ENCODE measurements around the gene RASA3. TPM values are rescaled to one million over a fixed set of nuclear protein-coding genes. Genes with fewer than 3 reads are reported as not detected.
A peak's percentile ranks its signal among the peaks of the same experiment; 100 is the strongest.
"Not testable (repeated sequence)": the region's sequence is repeated elsewhere in the genome, so short reads cannot be mapped to it uniquely, and the experiment has no call there.

Gene RASA3
- total RNA-seq, 1 donor from 2014 or later: 11.2 TPM

GRCh38 chr13:114079601-114080536 is 52.6 kb downstream of the RASA3 start:
- DNase-seq (peak; percentile 46), ATAC-seq (ENCODE audit: poor library complexity) (no peak)
- intact Hi-C loops (cut with DNase I): no loop called here

DNA sequence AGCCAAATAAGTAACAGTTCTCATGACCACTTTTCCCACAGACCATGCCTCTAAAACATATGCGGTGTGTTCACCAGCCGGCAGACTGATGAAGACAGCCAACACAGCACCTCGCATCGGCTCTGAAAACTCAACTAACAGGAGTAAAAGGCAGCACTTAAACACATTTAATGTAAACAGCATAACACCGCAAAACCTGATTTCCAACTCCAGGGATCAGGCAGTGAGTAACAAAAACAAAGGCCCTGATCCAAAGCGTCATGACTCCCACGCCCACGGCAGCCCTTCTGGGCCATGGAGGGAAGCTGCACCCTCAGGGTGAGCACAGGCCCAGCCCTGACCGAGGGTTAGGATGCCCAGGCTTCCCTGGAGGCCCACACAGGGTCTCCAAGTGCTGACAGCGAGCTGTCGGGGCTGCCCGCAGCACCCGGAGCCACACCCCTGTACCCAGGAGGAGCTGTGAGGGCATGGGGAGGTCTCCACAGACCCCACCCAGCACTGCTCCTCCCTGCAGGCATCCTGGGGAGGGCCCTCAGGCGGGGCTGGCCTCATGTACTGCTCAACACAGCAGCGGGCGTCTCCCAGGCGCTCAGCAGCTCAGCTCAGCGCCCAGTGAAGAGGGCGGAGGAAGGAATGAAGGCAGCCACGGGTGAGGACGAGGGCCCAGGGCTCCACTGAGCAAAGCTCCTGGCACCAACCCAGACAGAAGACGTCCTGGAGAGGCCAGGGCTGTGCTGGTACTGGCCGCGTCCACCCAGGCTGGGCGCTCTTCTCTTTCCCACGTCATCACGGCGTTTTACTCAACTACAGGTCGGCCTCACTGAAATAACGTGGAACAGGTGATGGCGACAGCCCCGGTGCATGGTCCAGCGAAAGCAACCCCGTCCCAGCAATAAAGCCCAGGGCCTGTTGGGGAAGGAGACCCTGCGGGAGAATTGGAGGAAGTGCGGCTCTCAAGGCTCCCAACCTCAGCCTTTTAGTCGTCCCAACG is 53.7 kb downstream of the RASA3 start:
- DNase-seq (peak; percentile 75), ATAC-seq (ENCODE audit: poor library complexity) (peak; percentile 84)
- intact Hi-C loops (cut with DNase I): no loop called here

DNA sequence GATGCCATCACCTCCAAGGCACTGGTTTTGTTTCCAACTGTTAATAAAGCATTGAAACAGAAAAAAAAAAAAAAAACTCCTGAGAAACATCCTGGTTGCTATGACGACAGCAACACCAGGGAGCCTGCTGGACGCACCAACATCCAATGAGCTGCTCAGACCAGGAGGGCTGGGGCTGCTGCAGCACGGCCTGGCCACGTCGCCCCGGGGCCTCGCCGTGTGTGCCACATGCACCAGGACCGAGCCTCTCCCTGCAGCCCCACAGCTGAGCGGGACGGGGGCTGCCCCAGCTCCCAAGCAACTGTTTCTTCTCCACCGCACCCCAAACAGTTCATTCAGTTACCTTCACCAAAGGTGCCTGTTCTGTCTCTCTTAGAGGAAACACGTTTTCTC is 54.5 kb downstream of the RASA3 start:
- intact Hi-C loops (cut with DNase I): no loop called here
- DNase-seq (peak; percentile 60), ATAC-seq (ENCODE audit: poor library complexity) (peak; percentile 76)

DNA sequence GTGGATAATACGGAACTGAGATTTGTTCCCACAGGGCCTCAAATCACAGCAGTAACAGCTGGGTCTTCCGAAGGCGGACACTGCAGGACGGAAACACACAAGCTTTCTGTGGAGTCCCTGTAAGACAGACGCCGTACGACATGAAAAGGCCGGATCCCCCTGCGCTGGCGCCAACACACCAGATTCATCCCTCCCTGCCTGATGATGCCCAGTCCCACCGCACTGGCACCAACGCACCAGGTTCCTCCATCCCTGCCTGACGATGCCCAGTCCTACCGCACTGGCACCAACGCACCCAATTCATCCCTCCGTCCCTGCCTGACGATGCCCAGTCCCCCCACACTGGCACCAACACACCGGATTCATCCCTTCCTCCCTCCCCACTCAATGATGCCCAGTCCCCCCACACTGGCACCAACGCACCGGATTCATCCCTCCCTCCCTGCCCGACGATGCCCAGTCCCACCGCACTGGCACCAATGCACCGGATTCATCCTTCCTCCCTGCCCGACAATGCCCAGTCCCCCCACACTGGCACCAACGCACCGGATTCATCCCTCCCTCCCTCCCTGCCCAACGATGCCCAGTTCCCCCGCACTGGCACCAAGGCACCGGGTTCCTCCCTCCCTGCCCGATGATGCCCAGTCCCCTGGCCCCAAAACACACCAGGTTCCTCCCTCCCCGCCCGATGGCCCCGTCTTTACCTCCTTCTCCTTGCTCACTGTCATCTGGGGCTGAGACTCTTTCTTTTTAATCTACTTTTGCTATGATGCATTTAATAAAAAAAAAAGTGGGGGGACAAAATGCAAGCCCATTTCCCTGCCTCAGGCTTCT is 55.1 kb downstream of the RASA3 start:
- DNase-seq: no peak
- ATAC-seq (ENCODE audit: poor library complexity): no peak
- intact Hi-C loops (cut with DNase I): no loop called here

- intact Hi-C loops (cut with DNase I): no loop called here
- ATAC-seq (ENCODE audit: poor library complexity): no peak
- DNase-seq: peak; percentile 42
These were observed 55.9 kb downstream of the RASA3 start for GRCh38 chr13:114076329-114077090.

DNA sequence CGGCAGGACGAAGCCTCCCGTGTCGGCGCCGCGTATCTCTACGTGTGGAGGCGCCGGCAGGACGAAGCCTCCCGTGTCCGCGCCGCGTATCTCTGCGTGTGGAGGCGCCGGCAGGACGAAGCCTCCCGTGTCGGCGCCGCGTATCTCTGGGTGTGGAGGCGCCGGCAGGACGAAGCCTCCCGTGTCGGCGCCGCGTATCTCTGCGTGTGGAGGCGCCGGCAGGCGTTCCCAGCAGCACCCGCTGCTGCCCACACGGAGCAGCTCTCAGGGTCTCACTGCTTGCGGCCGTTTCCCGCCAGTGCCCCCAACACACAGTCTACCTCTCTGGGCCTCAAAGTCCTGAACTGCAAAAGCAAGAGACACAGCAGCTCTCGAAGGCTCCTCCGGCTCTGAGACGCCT is 56.6 kb downstream of the RASA3 start:
- intact Hi-C loops (cut with DNase I); ATAC-seq (ENCODE audit: poor library complexity): not testable (repeated sequence)

DNA sequence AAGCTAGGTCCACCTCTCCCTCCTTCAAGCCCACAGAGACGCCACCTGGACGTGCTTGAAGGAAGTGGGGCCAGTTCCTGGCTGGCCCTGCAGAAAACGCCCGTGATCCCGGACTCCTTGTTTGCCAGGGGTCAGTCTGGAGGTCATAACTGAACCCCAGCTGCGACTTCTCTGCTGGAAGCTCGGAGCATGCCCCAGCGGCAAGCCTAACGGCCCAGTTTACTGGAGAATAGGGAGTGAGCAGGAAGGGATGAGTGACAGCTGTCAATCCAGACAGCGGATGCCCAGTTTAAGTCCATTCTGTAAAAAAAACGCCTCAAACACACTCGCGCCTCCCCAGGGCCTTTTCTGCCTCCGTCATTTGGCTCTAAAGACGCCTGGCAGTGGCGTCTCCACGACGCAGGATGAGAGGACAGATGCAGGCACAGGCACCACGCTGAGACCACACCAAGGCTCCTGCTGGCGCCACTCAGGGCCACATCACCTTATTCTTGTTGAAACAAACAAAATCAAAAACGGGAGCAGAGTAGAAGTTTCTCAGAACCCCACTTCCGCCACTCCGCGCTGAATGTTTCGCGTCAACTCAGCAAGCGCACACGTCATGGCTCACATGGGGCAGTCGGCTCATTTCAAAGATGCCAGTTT is 57.6 kb downstream of the RASA3 start:
- no peak for ATAC-seq (ENCODE audit: poor library complexity)
- peak; percentile 32 for DNase-seq
- intact Hi-C loops (cut with DNase I): no loop called here

More for the DNA sequence above, 56.6 kb downstream of the RASA3 start:
- DNase-seq: not testable (repeated sequence)

DNA sequence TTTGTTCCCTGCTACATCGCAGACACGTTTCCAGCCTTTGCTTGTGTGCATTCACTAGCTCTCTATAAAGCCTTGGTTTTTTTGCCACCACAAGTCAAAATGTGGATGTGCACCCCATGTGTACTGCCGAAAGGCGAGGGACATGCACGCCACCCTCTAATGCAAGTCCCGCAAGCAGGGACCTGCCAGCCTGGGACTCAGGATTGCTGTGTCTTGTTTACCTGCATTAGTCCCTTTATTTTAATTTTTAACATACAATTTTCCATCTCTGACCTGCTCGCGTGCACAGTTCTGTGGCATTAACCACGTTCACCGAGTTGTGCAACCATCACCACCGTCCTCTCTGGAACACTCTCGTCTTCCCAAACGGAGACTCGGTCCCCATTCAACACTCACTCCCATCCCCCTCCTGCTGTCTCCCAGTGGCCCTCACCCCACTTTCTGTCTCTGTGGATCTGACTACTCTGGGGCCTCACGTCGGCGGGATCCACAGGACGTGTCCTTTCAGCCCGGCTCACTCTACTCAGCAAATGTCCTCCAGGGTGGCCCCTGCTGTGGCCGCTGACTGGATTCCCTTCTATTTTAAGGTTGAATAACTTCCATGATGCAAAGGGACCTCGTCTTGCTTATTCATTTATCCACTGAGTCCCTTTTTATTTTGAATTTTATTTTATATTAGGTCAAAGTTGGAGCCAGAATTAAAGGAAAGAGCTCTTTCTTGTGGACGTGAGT is 58.4 kb downstream of the RASA3 start:
- intact Hi-C loops (cut with DNase I): no loop called here
- ATAC-seq (ENCODE audit: poor library complexity) (no peak), DNase-seq (peak; percentile 33)

DNA sequence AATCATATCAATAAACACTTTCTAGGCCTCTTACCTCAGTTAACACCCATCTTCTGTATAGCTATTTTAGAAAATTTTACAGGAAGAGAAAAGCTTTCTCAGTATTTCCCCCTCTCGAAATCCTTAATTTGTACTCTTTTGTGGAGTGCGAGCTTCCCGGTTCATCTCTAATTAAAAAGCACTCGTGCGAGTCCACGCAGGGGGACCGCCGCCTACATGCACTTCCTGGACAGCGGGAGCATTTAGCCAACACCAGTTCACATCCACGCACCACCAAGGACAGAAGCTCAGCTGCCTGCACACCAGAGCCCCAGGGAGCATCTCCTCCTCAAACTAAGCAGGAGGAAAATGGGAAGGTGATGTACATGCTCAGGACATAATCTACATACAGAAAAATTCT is 60.0 kb downstream of the RASA3 start:
- intact Hi-C loops (cut with DNase I): no loop called here
- DNase-seq (no peak), ATAC-seq (ENCODE audit: poor library complexity) (no peak)

- no peak for DNase-seq
- intact Hi-C loops (cut with DNase I): no loop called here
- no peak for ATAC-seq (ENCODE audit: poor library complexity)
These were observed 60.4 kb downstream of the RASA3 start for GRCh38 chr13:114071991-114072390.

GRCh38 chr13:114071410-114071809 is 61.0 kb downstream of the RASA3 start:
- intact Hi-C loops (cut with DNase I): no loop called here
- DNase-seq (no peak), ATAC-seq (ENCODE audit: poor library complexity) (no peak)

DNA sequence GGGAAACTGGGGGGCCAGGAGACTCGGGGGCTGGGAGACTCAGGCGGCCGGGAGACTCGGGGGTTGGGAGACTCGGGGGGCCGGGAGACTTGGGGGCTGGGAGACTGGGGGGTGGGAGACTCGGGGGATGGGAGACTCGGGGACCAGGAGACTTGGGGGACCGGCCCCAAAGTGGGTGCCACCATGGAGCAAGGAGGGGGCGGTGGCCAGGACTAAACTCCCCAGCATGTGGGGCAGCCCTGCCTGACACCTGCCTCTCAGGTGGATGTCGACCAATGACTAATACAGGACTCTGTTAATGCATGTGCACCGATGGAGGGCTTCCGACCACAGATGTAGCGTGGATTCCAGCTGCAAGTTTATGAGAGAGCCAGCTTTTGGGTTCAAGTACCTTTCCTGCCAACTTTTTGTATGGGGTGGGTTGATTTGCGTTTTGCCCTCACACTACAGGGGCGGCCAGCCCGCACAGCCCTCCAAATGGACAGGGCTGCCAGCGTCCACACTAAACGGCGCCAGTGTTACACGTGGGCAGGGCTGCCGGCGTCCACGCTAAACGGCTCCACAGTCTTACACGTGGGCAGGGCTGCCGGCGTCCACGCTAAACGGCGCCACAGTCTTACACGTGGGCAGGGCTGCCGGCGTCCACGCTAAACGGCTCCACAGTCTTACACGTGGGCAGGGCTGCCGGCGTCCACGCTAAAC is 62.2 kb downstream of the RASA3 start:
- intact Hi-C loops (cut with DNase I): no loop called here
- DNase-seq (no peak), ATAC-seq (ENCODE audit: poor library complexity) (no peak)

DNA sequence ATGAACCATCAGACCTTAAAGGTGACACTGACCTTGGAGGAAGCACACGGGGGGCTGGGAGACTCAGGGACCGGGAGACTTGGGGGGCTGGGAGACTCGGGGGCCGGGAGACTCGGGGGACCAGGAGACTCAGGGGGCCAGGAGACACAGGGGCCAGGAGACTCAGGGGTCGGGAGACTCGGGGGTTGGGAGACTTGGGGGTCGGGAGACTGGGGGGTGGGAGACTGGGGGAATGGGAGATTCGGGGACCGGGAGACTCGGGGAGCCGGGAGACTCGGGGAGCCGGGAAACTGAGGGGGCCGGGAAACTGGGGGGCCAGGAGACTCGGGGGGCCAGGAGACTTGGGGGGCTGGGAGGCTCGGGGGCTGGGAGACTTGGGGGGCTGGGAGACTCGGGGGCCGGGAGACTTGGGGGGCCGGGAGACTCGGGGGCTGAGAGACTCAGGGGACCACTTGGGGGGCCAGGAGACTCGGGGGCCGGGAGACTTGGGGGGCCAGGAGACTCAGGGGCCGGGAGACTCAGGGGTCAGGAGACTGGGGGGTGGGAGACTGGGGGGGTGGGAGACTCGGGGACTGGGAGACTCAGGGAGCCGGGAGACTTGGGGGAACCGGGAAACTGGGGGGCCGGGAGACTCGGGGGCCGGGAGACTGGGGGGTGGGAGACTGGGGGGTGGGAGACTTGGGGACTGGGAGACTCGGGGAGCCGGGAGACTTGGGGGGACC is 62.9 kb downstream of the RASA3 start:
- ATAC-seq (ENCODE audit: poor library complexity) (no peak), DNase-seq (no peak)
- intact Hi-C loops (cut with DNase I): no loop called here

GRCh38 chr13:114068656-114069318 is 63.6 kb downstream of the RASA3 start:
- ATAC-seq (ENCODE audit: poor library complexity) (no peak), DNase-seq (peak; percentile 44)
- intact Hi-C loops (cut with DNase I): no loop called here
